ENCODE measurements around the gene PFKFB3.

- TF ChIP-seq CTCF (IDR thresholded peaks at IDR 0.05) (no peak), POLR2A (IDR thresholded peaks at IDR 0.05) (no peak), POLR2AphosphoS5 (IDR thresholded peaks at IDR 0.05) (no peak)
These were observed 24.6 kb downstream of the PFKFB3 start for GRCh38 chr10:6227346-6227745.

All from sigmoid colon (tissue), 4 donors.